Activated CD4-positive, alpha-beta T cell treated with anti-CD3 and anti-CD28 coated beads for 36 hours (primary cell): ENCODE results near the gene PLD5. TPM values are rescaled to one million over a fixed set of nuclear protein-coding genes. Genes with fewer than 3 reads are reported as not detected.
"Not testable (repeated sequence)": the region's sequence is repeated elsewhere in the genome, so short reads cannot be mapped to it uniquely, and the experiment has no call there.

Experiments
- ATAC-seq: fragments of 200-7000 bp; cut with Tn5 transposase; one replicate; pipeline ENCODE4 v1.10.0; 2021; ENCODE audit warnings: mild to moderate bottlenecking, moderate library complexity
- CTCF ChIA-PET: fragments of 350-600 bp; sonication (Branson Sonifier 250); formaldehyde crosslinking; loops from one replicate; lab custom pipeline; 2021; ENCODE audit warnings: antibody characterized with exemption; lab: Charles Lee
- POLR2A ChIA-PET: fragments of 350-600 bp; sonication (Branson Sonifier 250); formaldehyde crosslinking; loops from one replicate; lab custom pipeline; 2021; ENCODE audit warnings: antibody characterized with exemption, inconsistent platforms; lab: Charles Lee
- DNase-seq: peaks from one replicate; pipeline ENCODE4 v3.0.0-alpha.2; 2020
- H3K27ac Mint-ChIP-seq: one replicate; pipeline ENCODE4 v1.8.0; 2021; ENCODE audit warnings: mixed read lengths
- H3K27me3 Mint-ChIP-seq: one replicate; pipeline ENCODE4 v1.8.0; 2021; ENCODE audit warnings: mixed read lengths
- H3K36me3 Mint-ChIP-seq: one replicate; pipeline ENCODE4 v1.8.0; 2021; ENCODE audit warnings: low read depth, mixed read lengths
- H3K4me1 Mint-ChIP-seq: one replicate; pipeline ENCODE4 v1.8.0; 2021; ENCODE audit warnings: mixed read lengths
- H3K4me3 Mint-ChIP-seq: one replicate; pipeline ENCODE4 v1.8.0; 2021; ENCODE audit warnings: mild to moderate bottlenecking, moderate library complexity, mixed read lengths
- H3K9me3 Mint-ChIP-seq: one replicate; pipeline ENCODE4 v1.8.0; 2021; ENCODE audit warnings: low read depth, mixed read lengths
- intact Hi-C, 2 experiments: fragments of 100-400 bp; cut with DNase I in 1 of 2; cut with micrococcal nuclease in 1 of 2; formaldehyde crosslinking; loops; one replicate each; pipeline versions ENCODE4 v1.14.2 to v1.15.1; 2022 to 2024; cut with DNase I, micrococcal nuclease
- total RNA-seq, 2 experiments: library from RNA; stranded (reverse); gene quantifications; one replicate each; pipeline ENCODE4 v1.2.3, GENCODE V29; 2021

The PLD5 gene
- total RNA-seq, 2 experiments from 2014 or later: not detected

GRCh38 chr1:242203262-242203661 lies 321.2 kb downstream of the PLD5 start:
- ChIA-PET CTCF (no interaction called here), POLR2A (no interaction called here)
- no peaks in the 10 kb centered on the region for H3K4me1 Mint-ChIP-seq
- no peaks in the 10 kb centered on the region for H3K36me3 Mint-ChIP-seq
- H3K27me3 Mint-ChIP-seq: no peaks in the 10 kb centered on the region
- no peak overlapping the region for H3K4me3 Mint-ChIP-seq
- no peak overlapping the region for H3K27ac Mint-ChIP-seq
- intact Hi-C loops: no loop called here
- no peak for ATAC-seq
- DNase-seq: no peak
- H3K9me3 Mint-ChIP-seq: no peaks in the 10 kb centered on the region

GRCh38 chr1:242201090-242201489 lies 323.4 kb downstream of the PLD5 start:
- ChIA-PET CTCF (no interaction called here), POLR2A (no interaction called here)
- Mint-ChIP-seq H3K4me1 (no peaks in the 10 kb centered on the region), H3K9me3 (no peaks in the 10 kb centered on the region), H3K4me3 (no peak overlapping the region), H3K27ac (no peak overlapping the region), H3K36me3 (no peaks in the 10 kb centered on the region), H3K27me3 (peaks cover 1% of the 10 kb centered on the region)
- DNase-seq: no peak
- intact Hi-C loops: no loop called here
- ATAC-seq: no peak

GRCh38 chr1:242199776-242200458 lies 324.6 kb downstream of the PLD5 start:
- ChIA-PET CTCF (interaction anchor here (0.6 kb wide), 1 partner anchor 28 kb away, joined by 4 read pairs; no protein-coding TSS in a partner anchor), POLR2A (no interaction called here)
- Mint-ChIP-seq H3K9me3 (no peaks in the 10 kb centered on the region), H3K4me1 (no peaks in the 10 kb centered on the region), H3K36me3 (no peaks in the 10 kb centered on the region), H3K4me3 (no peak overlapping the region), H3K27ac (no peak overlapping the region), H3K27me3 (peaks cover 1% of the 10 kb centered on the region)
- intact Hi-C loops: no loop called here
- no peak for ATAC-seq
- no peak for DNase-seq

GRCh38 chr1:242197907-242198820 lies 326.3 kb downstream of the PLD5 start:
- H3K36me3 Mint-ChIP-seq: no peaks in the 10 kb centered on the region
- no peak overlapping the region for H3K4me3 Mint-ChIP-seq
- no peaks in the 10 kb centered on the region for H3K9me3 Mint-ChIP-seq
- no peak overlapping the region for H3K27ac Mint-ChIP-seq
- intact Hi-C loops: no loop called here
- CTCF ChIA-PET: no interaction called here
- ATAC-seq (no peak), DNase-seq (no peak)
- H3K27me3 Mint-ChIP-seq: peaks cover 1% of the 10 kb centered on the region
- H3K4me1 Mint-ChIP-seq: no peaks in the 10 kb centered on the region
- POLR2A ChIA-PET: interaction anchor here (0.6 kb wide), 1 partner anchor 158 kb away, joined by 8 read pairs; no protein-coding TSS in a partner anchor

GRCh38 chr1:242196914-242197313 lies 327.6 kb downstream of the PLD5 start:
- ChIA-PET POLR2A (no interaction called here), CTCF (no interaction called here)
- Mint-ChIP-seq H3K4me3 (no peak overlapping the region), H3K27me3 (peaks cover 1% of the 10 kb centered on the region), H3K4me1 (no peaks in the 10 kb centered on the region), H3K9me3 (no peaks in the 10 kb centered on the region), H3K27ac (no peak overlapping the region), H3K36me3 (no peaks in the 10 kb centered on the region)
- intact Hi-C loops: no loop called here
- DNase-seq (no peak), ATAC-seq (no peak)

- intact Hi-C loops: no loop called here
- CTCF ChIA-PET: no interaction called here
- DNase-seq (no peak), ATAC-seq (no peak)
- Mint-ChIP-seq H3K4me1 (no peaks in the 10 kb centered on the region), H3K27ac (no peak overlapping the region), H3K27me3 (peaks cover 1% of the 10 kb centered on the region), H3K36me3 (no peaks in the 10 kb centered on the region), H3K9me3 (no peaks in the 10 kb centered on the region), H3K4me3 (no peak overlapping the region)
- POLR2A ChIA-PET: no interaction called here
These were observed 328.4 kb downstream of the PLD5 start for GRCh38 chr1:242196101-242196500.

GRCh38 chr1:242189591-242189990 lies 334.9 kb downstream of the PLD5 start:
- Mint-ChIP-seq H3K27me3 (peaks cover 4% of the 10 kb centered on the region), H3K27ac (no peak overlapping the region), H3K9me3 (no peaks in the 10 kb centered on the region), H3K36me3 (no peaks in the 10 kb centered on the region), H3K4me1 (no peaks in the 10 kb centered on the region), H3K4me3 (no peak overlapping the region)
- intact Hi-C loops: no loop called here
- no peak for ATAC-seq
- no peak for DNase-seq
- ChIA-PET POLR2A (no interaction called here), CTCF (no interaction called here)

GRCh38 chr1:242187816-242188215 lies 336.7 kb downstream of the PLD5 start:
- DNase-seq (no peak), ATAC-seq (no peak)
- H3K4me3 Mint-ChIP-seq: no peak overlapping the region
- H3K27me3 Mint-ChIP-seq: peaks cover 4% of the 10 kb centered on the region
- ChIA-PET POLR2A (no interaction called here), CTCF (no interaction called here)
- H3K36me3 Mint-ChIP-seq: no peaks in the 10 kb centered on the region
- no peak overlapping the region for H3K27ac Mint-ChIP-seq
- intact Hi-C loops: no loop called here
- H3K4me1 Mint-ChIP-seq: no peaks in the 10 kb centered on the region
- H3K9me3 Mint-ChIP-seq: no peaks in the 10 kb centered on the region

GRCh38 chr1:242187171-242187570 lies 337.3 kb downstream of the PLD5 start:
- intact Hi-C loops: no loop called here
- H3K4me3 Mint-ChIP-seq: no peak overlapping the region
- H3K4me1 Mint-ChIP-seq: no peaks in the 10 kb centered on the region
- no peak for DNase-seq
- POLR2A ChIA-PET: no interaction called here
- peaks cover 4% of the 10 kb centered on the region for H3K27me3 Mint-ChIP-seq
- H3K9me3 Mint-ChIP-seq: no peaks in the 10 kb centered on the region
- no peak overlapping the region for H3K27ac Mint-ChIP-seq
- H3K36me3 Mint-ChIP-seq: no peaks in the 10 kb centered on the region
- CTCF ChIA-PET: no interaction called here
- ATAC-seq: no peak

GRCh38 chr1:242185731-242186130 lies 338.8 kb downstream of the PLD5 start:
- CTCF ChIA-PET: no interaction called here

GRCh38 chr1:242184955-242185354 lies 339.5 kb downstream of the PLD5 start:
- no peak for ATAC-seq
- intact Hi-C loops: no loop called here
- Mint-ChIP-seq H3K27ac (no peak overlapping the region), H3K27me3 (peaks cover 4% of the 10 kb centered on the region), H3K4me3 (no peak overlapping the region), H3K9me3 (no peaks in the 10 kb centered on the region), H3K4me1 (no peaks in the 10 kb centered on the region), H3K36me3 (no peaks in the 10 kb centered on the region)
- no peak for DNase-seq
- CTCF ChIA-PET: no interaction called here
- POLR2A ChIA-PET: no interaction called here

More at GRCh38 chr1:242185731-242186130, 338.8 kb downstream of the PLD5 start:
- Mint-ChIP-seq H3K36me3 (no peaks in the 10 kb centered on the region), H3K4me3 (no peak overlapping the region), H3K27ac (no peak overlapping the region), H3K4me1 (no peaks in the 10 kb centered on the region), H3K9me3 (no peaks in the 10 kb centered on the region), H3K27me3 (peaks cover 4% of the 10 kb centered on the region)
- intact Hi-C loops: no loop called here
- no peak for ATAC-seq
- DNase-seq: no peak
- POLR2A ChIA-PET: no interaction called here

- H3K27me3 Mint-ChIP-seq, ATAC-seq, H3K27ac Mint-ChIP-seq, H3K4me1 Mint-ChIP-seq, H3K4me3 Mint-ChIP-seq, H3K9me3 Mint-ChIP-seq, DNase-seq, POLR2A ChIA-PET, CTCF ChIA-PET, H3K36me3 Mint-ChIP-seq, intact Hi-C loops: not testable (repeated sequence)
These were observed 344.7 kb downstream of the PLD5 start for GRCh38 chr1:242179767-242180166.
